HL-60 (cell line): ENCODE results near the gene PRRX1.

Source experiments
- DNase-seq, 2 experiments: peaks; one replicate each; pipeline ENCODE4 v3.0.0-alpha.2; 2010 to 2020; ENCODE audit warnings: low read depth in 1 of 2, low spot score in 1 of 2
- H3K27ac ChIP-seq: fragments of 250-450 bp; sonication (Bioruptor Pico); replicated peaks from 2 replicates; pipeline ENCODE4 v1.5.1; 2020; ENCODE audit warnings: mild to moderate bottlenecking, moderate library complexity
- H3K27me3 ChIP-seq: fragments of 250-450 bp; sonication (Bioruptor Pico); 2 replicates; pipeline ENCODE4 v1.5.1; 2021; ENCODE audit warnings: mild to moderate bottlenecking, moderate library complexity; ENCODE audit not compliant: insufficient read depth, poor library complexity, severe bottlenecking
- H3K4me3 ChIP-seq: replicated peaks from 2 replicates; pipeline ENCODE4 v1.5.1; 2011; ENCODE audit warnings: mild to moderate bottlenecking, control low read depth, low read length; ENCODE audit not compliant: insufficient read depth
- CTCF ChIP-seq: IDR thresholded peaks from one replicate; pipeline ENCODE4 v1.5.1; 2011; ENCODE audit warnings: low read length, control low read depth, inconsistent platforms; ENCODE audit not compliant: insufficient read depth
- GABPA ChIP-seq: IDR thresholded peaks from 2 replicates; pipeline ENCODE4 v1.6.1; 2012; ENCODE audit warnings: low read depth
- POLR2AphosphoS5 ChIP-seq: IDR thresholded peaks from 2 replicates; pipeline ENCODE4 v1.6.1; 2012; ENCODE audit warnings: low read depth
- REST ChIP-seq: IDR thresholded peaks from 2 replicates; pipeline ENCODE4 v1.6.1; 2012; ENCODE audit warnings: low read depth; ENCODE audit not compliant: insufficient replicate concordance
- SPI1 ChIP-seq: IDR thresholded peaks from 2 replicates; pipeline ENCODE4 v1.6.1; 2012; ENCODE audit warnings: low read depth, mild to moderate bottlenecking, borderline replicate concordance

PRRX1 gene

GRCh38 chr1:170680428-170680827 lies 16.5 kb downstream of the PRRX1 start:
- Histone ChIP-seq H3K27ac (no peak overlapping the region), H3K27me3 (no peaks in the 10 kb centered on the region), H3K4me3 (no peak overlapping the region)
- no peak for TF ChIP-seq CTCF
- no peak for DNase-seq

GRCh38 chr1:170682169-170682568 lies 18.2 kb downstream of the PRRX1 start:
- no peak for DNase-seq
- TF ChIP-seq POLR2AphosphoS5 (no peak), SPI1 (no peak), CTCF (no peak), REST (no peak)
- Histone ChIP-seq H3K27ac (no peak overlapping the region), H3K27me3 (no peaks in the 10 kb centered on the region), H3K4me3 (no peak overlapping the region)

GRCh38 chr1:170682809-170683208 lies 18.9 kb downstream of the PRRX1 start:
- Histone ChIP-seq H3K4me3 (no peak overlapping the region), H3K27ac (no peak overlapping the region), H3K27me3 (no peaks in the 10 kb centered on the region)
- TF ChIP-seq GABPA (no peak), REST (no peak), CTCF (no peak), POLR2AphosphoS5 (no peak), SPI1 (no peak)
- no peak for DNase-seq

GRCh38 chr1:170685166-170685565 lies 21.2 kb downstream of the PRRX1 start:
- Histone ChIP-seq H3K27me3 (no peaks in the 10 kb centered on the region), H3K4me3 (no peak overlapping the region), H3K27ac (no peak overlapping the region)
- TF ChIP-seq REST (no peak), CTCF (no peak), POLR2AphosphoS5 (no peak), GABPA (no peak), SPI1 (no peak)
- no peak for DNase-seq
